OCI-LY7 (cell line): Measurements from ENCODE around the gene GIMAP7. TPM values are rescaled to one million over a fixed set of nuclear protein-coding genes. Genes with fewer than 3 reads are reported as not detected.
"Not testable (repeated sequence)": the region's sequence is repeated elsewhere in the genome, so short reads cannot be mapped to it uniquely, and the experiment has no call there.

Source experiments
- BruUV-seq: library from RNA; stranded (reverse); fragments of 400-500 nt; replicated peaks from 2 replicates; lab custom pipeline; 2021; lab: Mats Ljungman, UMichigan
- CTCF ChIA-PET: fragments of 300-600 bp; sonication (Branson Sonifier 250); formaldehyde crosslinking; loops from one replicate; lab custom pipeline; 2022; ENCODE audit warnings: antibody characterized with exemption; ENCODE audit not compliant: unreplicated experiment; lab: Charles Lee
- POLR2A ChIA-PET: fragments of 300-600 bp; sonication (Branson Sonifier 250); formaldehyde crosslinking; loops from one replicate; lab custom pipeline; 2022; ENCODE audit warnings: antibody characterized with exemption; lab: Charles Lee
- DNase-seq: peaks from one replicate; pipeline ENCODE4 v3.0.0-alpha.2; 2015; ENCODE audit warnings: low spot score
- H2AFZ ChIP-seq: fragments of 200-600 bp; sonication (generic), shearing (Covaris generic); 2 replicates; pipeline ENCODE4 v1.6.1; 2014; ENCODE audit warnings: mild to moderate bottlenecking, antibody characterized with exemption, low read length, moderate library complexity
- H3K27ac ChIP-seq: fragments of 200-600 bp; sonication (generic); 2 replicates; pipeline ENCODE4 v1.5.1; 2014; ENCODE audit warnings: mixed run types, low read depth, mild to moderate bottlenecking, moderate library complexity, low read length, inconsistent platforms; ENCODE audit not compliant: poor library complexity, severe bottlenecking
- H3K36me3 ChIP-seq: fragments of 200-600 bp; sonication (generic); 2 replicates; pipeline ENCODE4 v1.6.1; 2014; ENCODE audit warnings: mild to moderate bottlenecking, antibody characterized with exemption, low read length, moderate library complexity, mixed read lengths; ENCODE audit not compliant: insufficient read depth
- H3K4me1 ChIP-seq: fragments of 200-600 bp; sonication (generic); 2 replicates; pipeline ENCODE4 v1.5.1; 2014; ENCODE audit warnings: mild to moderate bottlenecking, low read length; ENCODE audit not compliant: insufficient read depth, poor library complexity, severe bottlenecking
- H3K4me2 ChIP-seq: fragments of 200-600 bp; sonication (generic); 2 replicates; pipeline ENCODE4 v1.6.1; 2014; ENCODE audit warnings: mild to moderate bottlenecking, low read length
- H3K4me3 ChIP-seq: fragments of 200-600 bp; sonication (generic); 2 replicates; pipeline ENCODE4 v1.5.1; 2014; ENCODE audit warnings: mild to moderate bottlenecking, low read depth, low read length; ENCODE audit not compliant: poor library complexity, severe bottlenecking
- H3K79me2 ChIP-seq: fragments of 200-600 bp; sonication (generic); 2 replicates; pipeline ENCODE4 v1.6.1; 2016; ENCODE audit warnings: low read depth, mild to moderate bottlenecking, low read length, moderate library complexity, mixed read lengths; ENCODE audit not compliant: insufficient read depth
- H3K9me2 ChIP-seq: fragments of 200-600 bp; sonication (generic); 2 replicates; pipeline ENCODE4 v1.6.1; 2016; ENCODE audit warnings: mild to moderate bottlenecking, low read length, mixed read lengths; ENCODE audit not compliant: insufficient read depth
- H3K9me3 ChIP-seq: fragments of 200-600 bp; sonication (generic); 2 replicates; pipeline ENCODE4 v1.6.1; 2014; ENCODE audit warnings: mild to moderate bottlenecking, mixed run types, low read length, mixed read lengths
- H4K20me1 ChIP-seq: fragments of 200-600 bp; sonication (generic); 2 replicates; pipeline ENCODE4 v1.6.1; 2014; ENCODE audit warnings: mild to moderate bottlenecking, antibody characterized with exemption, low read length, moderate library complexity, mixed read lengths; ENCODE audit not compliant: insufficient read depth
- EZH2phosphoT487 ChIP-seq: fragments of 200-600 bp; sonication (generic); IDR thresholded peaks from 2 replicates; pipeline ENCODE4 v1.6.1; 2018; ENCODE audit warnings: low read depth, borderline replicate concordance, mild to moderate bottlenecking, mixed run types, antibody characterized with exemption, low read length, moderate library complexity, mixed read lengths
- intact Hi-C: fragments of 100-400 bp; cut with micrococcal nuclease; formaldehyde crosslinking; loops from one replicate; pipeline ENCODE4 v1.10.0; 2022; ENCODE audit not compliant: unreplicated experiment
- total RNA-seq, 2 experiments: library from RNA; depleted of rRNA in 1 of 2; stranded (reverse); fragments of >200 nt in 1 of 2; shearing (Covaris generic) in 1 of 2; gene quantifications; 2 replicates each; pipeline ENCODE4 v1.2.3, GENCODE V29; 2014 to 2022
- TF ChIP-seq, protein P1 (sequence below): fragments of 200-600 bp; sonication (generic); conservative IDR thresholded peaks from 2 replicates; pipeline ENCODE4 v1.5.1; 2014; ENCODE audit warnings: mild to moderate bottlenecking, antibody characterized with exemption, low read length, moderate library complexity, mixed read lengths

Gene GIMAP7
- total RNA-seq, 2 experiments from 2014 or later = not detected

DNA sequence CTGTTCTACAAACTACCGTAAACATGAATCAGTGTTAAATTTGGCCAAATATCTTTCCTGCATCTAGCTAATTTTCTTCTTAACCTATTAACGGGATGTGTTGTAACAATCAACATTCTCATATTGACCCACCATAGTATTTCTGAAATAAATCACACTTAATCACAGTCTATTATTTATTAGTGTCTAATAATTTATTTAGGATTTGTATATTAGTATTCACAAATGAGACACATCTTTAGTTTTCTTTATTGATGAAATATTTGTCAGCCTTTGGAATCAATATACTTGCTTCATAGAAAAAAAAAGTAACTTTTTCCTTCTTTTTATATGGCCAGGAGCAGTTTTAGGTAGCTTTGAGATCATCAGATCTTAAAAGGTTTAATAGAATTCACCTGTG, 4.6 kb downstream of the GIMAP7 start:
- Histone ChIP-seq H3K79me2 (no peaks in the 10 kb centered on the region), H3K4me3 (no peak overlapping the region), H4K20me1 (no peaks in the 10 kb centered on the region), H3K4me1 (no peaks in the 10 kb centered on the region), H3K9me2 (no peaks in the 10 kb centered on the region), H2AFZ (no peak overlapping the region), H3K9me3 (no peaks in the 10 kb centered on the region), H3K27ac (no peak overlapping the region), H3K36me3 (no peaks in the 10 kb centered on the region), H3K4me2 (no peak overlapping the region)
- ChIA-PET POLR2A (no interaction called here), CTCF (no interaction called here)
- DNase-seq = no peak
- BruUV-seq = no TSS peak
- intact Hi-C loops = no loop called here
- TF ChIP-seq EZH2phosphoT487 = no peak
- TF ChIP-seq, protein P1, sequence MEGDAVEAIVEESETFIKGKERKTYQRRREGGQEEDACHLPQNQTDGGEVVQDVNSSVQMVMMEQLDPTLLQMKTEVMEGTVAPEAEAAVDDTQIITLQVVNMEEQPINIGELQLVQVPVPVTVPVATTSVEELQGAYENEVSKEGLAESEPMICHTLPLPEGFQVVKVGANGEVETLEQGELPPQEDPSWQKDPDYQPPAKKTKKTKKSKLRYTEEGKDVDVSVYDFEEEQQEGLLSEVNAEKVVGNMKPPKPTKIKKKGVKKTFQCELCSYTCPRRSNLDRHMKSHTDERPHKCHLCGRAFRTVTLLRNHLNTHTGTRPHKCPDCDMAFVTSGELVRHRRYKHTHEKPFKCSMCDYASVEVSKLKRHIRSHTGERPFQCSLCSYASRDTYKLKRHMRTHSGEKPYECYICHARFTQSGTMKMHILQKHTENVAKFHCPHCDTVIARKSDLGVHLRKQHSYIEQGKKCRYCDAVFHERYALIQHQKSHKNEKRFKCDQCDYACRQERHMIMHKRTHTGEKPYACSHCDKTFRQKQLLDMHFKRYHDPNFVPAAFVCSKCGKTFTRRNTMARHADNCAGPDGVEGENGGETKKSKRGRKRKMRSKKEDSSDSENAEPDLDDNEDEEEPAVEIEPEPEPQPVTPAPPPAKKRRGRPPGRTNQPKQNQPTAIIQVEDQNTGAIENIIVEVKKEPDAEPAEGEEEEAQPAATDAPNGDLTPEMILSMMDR = no peak

DNA sequence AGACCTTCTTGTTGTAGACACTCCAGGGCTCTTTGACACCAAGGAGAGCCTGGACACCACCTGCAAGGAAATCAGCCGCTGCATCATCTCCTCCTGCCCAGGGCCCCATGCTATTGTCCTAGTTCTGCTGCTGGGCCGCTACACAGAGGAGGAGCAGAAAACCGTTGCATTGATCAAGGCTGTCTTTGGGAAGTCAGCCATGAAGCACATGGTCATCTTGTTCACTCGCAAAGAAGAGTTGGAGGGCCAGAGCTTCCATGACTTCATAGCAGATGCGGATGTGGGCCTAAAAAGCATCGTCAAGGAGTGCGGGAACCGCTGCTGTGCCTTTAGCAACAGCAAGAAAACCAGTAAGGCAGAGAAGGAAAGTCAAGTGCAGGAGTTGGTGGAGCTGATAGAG, 5.5 kb downstream of the GIMAP7 start:
- no TSS peak for BruUV-seq
- DNase-seq = no peak
- Histone ChIP-seq H3K4me1 (no peaks in the 10 kb centered on the region), H3K9me2 (no peaks in the 10 kb centered on the region), H3K36me3 (no peaks in the 10 kb centered on the region), H3K4me2 (no peak overlapping the region), H3K4me3 (no peak overlapping the region), H3K27ac (no peak overlapping the region), H4K20me1 (no peaks in the 10 kb centered on the region), H3K9me3 (no peaks in the 10 kb centered on the region), H2AFZ (no peak overlapping the region), H3K79me2 (no peaks in the 10 kb centered on the region)
- POLR2A ChIA-PET = no interaction called here
- CTCF ChIA-PET = no interaction called here
- intact Hi-C loops = no loop called here
- TF ChIP-seq, protein P1 = no peak
- no peak for TF ChIP-seq EZH2phosphoT487

DNA sequence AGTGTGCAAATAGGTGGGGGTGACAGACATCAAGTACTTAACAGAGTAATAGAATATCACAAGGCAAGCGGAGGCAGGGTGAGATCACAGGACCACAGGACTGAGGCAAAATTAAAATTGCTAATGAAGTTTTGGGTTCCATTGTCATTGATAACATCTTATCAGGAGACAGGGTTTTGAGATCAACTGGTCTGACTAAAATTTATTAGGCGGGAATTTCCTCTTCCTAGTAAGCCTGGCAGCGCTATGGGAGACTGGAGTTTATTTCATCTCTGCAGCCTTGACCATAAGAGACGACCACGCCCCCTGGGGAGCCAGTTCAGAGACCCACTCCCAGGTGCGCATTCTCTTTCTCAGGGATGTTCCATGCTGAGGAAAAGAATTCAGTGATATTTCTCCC, 8.3 kb downstream of the GIMAP7 start:
- H3K27ac ChIP-seq, H3K4me1 ChIP-seq, H3K4me2 ChIP-seq, POLR2A ChIA-PET, H3K79me2 ChIP-seq, DNase-seq, H3K36me3 ChIP-seq, H3K4me3 ChIP-seq, BruUV-seq, CTCF ChIA-PET, intact Hi-C loops, H2AFZ ChIP-seq, H3K9me2 ChIP-seq, H4K20me1 ChIP-seq, H3K9me3 ChIP-seq: not testable (repeated sequence)
